GF-D8 (cell line): ENCODE results near the gene HLX.

Source experiments
- DNase-seq: peaks from one replicate; lab custom pipeline; 2025; lab: John Stamatoyannopoulos, UW

The HLX gene

GRCh38 chr1:220882061-220882891 is 3.0 kb downstream of the HLX start:
- DNase-seq = peak; percentile 74

GRCh38 chr1:220884109-220884980 is 5.1 kb downstream of the HLX start:
- no peak for DNase-seq

- no peak for DNase-seq
Observed at GRCh38 chr1:220884981-220885918, 6.0 kb downstream of the HLX start.

GRCh38 chr1:220885971-220886370 is 6.7 kb downstream of the HLX start:
- no peak for DNase-seq

GRCh38 chr1:220886470-220887201 is 7.4 kb downstream of the HLX start:
- DNase-seq = no peak

- DNase-seq = no peak
Observed at GRCh38 chr1:220887202-220887519, 7.9 kb downstream of the HLX start.

GRCh38 chr1:220887520-220888416 is 8.5 kb downstream of the HLX start:
- no peak for DNase-seq

GRCh38 chr1:220888417-220888986 is 9.3 kb downstream of the HLX start:
- DNase-seq = no peak

- no peak for DNase-seq
Observed at GRCh38 chr1:220889333-220889732, 10.1 kb downstream of the HLX start.

- DNase-seq = no peak
Observed at GRCh38 chr1:220889848-220890287, 10.6 kb downstream of the HLX start.

- no peak for DNase-seq
Observed at GRCh38 chr1:220890602-220891001, 11.4 kb downstream of the HLX start.

- DNase-seq = no peak
Observed at GRCh38 chr1:220891224-220892085, 12.2 kb downstream of the HLX start.

- DNase-seq = no peak
Observed at GRCh38 chr1:220892086-220892376, 12.8 kb downstream of the HLX start.

- DNase-seq = no peak
Observed at GRCh38 chr1:220892997-220893700, 13.9 kb downstream of the HLX start.

GRCh38 chr1:220893701-220894024 is 14.4 kb downstream of the HLX start:
- DNase-seq = no peak

GRCh38 chr1:220894025-220894923 is 15.0 kb downstream of the HLX start:
- DNase-seq = no peak

GRCh38 chr1:220894924-220895256 is 15.6 kb downstream of the HLX start:
- DNase-seq = no peak

GRCh38 chr1:220895412-220895946 is 16.2 kb downstream of the HLX start:
- DNase-seq = no peak
